Keratinocyte (primary cell): ENCODE results near the gene GRIA1. TPM values are rescaled to one million over a fixed set of nuclear protein-coding genes. Genes with fewer than 3 reads are reported as not detected.

Source experiments
- DNase-seq: peaks from one replicate; pipeline ENCODE4 v3.0.0-alpha.2; 2011; ENCODE audit warnings: low read depth, missing footprints, low spot score
- FAIRE-seq: peaks from 2 replicates; lab custom pipeline; 2011; peaks lifted over from hg19 to GRCh38; lab: Jason Lieb, UNC
- H2AFZ ChIP-seq: 2 replicates; pipeline ENCODE4 v1.6.0; 2012; ENCODE audit warnings: low read length, control low read depth, inconsistent platforms; ENCODE audit not compliant: control insufficient read depth
- H3K27ac ChIP-seq: 2 replicates; pipeline ENCODE4 v1.5.1; 2011; ENCODE audit warnings: low read length; ENCODE audit not compliant: control insufficient read depth, insufficient read depth
- H3K27me3 ChIP-seq: 3 replicates; pipeline ENCODE4 v1.6.0; 2011; ENCODE audit warnings: low read length; ENCODE audit not compliant: control insufficient read depth, insufficient read depth; ENCODE audit errors: extremely low read depth
- H3K36me3 ChIP-seq, 2 experiments: 2 replicates in 1 of 2; 3 replicates in 1 of 2; pipeline ENCODE4 v1.5.1; 2011; ENCODE audit warnings: low read length in 2 of 2, mild to moderate bottlenecking in 1 of 2; ENCODE audit not compliant: control insufficient read depth in 2 of 2, insufficient read depth in 2 of 2; ENCODE audit errors: extremely low read depth in 1 of 2
- H3K4me1 ChIP-seq: 3 replicates; pipeline ENCODE4 v1.5.1; 2011; ENCODE audit warnings: low read length; ENCODE audit not compliant: control insufficient read depth, insufficient read depth; ENCODE audit errors: extremely low read depth
- H3K4me2 ChIP-seq: 3 replicates; pipeline ENCODE4 v1.6.0; 2011; ENCODE audit warnings: low read depth, low read length; ENCODE audit not compliant: control insufficient read depth, insufficient read depth; ENCODE audit errors: extremely low read depth
- H3K4me3 ChIP-seq, 3 experiments: fragments of 200-600 bp in 1 of 3; sonication (generic) in 1 of 3; 2 replicates in 2 of 3; 3 replicates in 1 of 3; pipeline ENCODE4 v1.5.1; 2011 to 2016; ENCODE audit warnings: low read length in 3 of 3, mild to moderate bottlenecking in 3 of 3, control low read depth in 2 of 3, inconsistent platforms in 1 of 3, low read depth in 1 of 3, mixed read lengths in 1 of 3, mixed run types in 1 of 3, moderate library complexity in 1 of 3; ENCODE audit not compliant: control insufficient read depth in 2 of 3, insufficient read depth in 2 of 3; ENCODE audit errors: extremely low read depth in 1 of 3
- H3K79me2 ChIP-seq: 2 replicates; pipeline ENCODE4 v1.6.0; 2012; ENCODE audit warnings: low read length; ENCODE audit not compliant: control insufficient read depth, insufficient read depth
- H3K9ac ChIP-seq: 3 replicates; pipeline ENCODE4 v1.6.0; 2011; ENCODE audit warnings: low read length; ENCODE audit not compliant: control insufficient read depth, insufficient read depth; ENCODE audit errors: extremely low read depth
- H3K9me1 ChIP-seq: 3 replicates; pipeline ENCODE4 v1.6.0; 2011; ENCODE audit warnings: low read length; ENCODE audit not compliant: control insufficient read depth, insufficient read depth; ENCODE audit errors: extremely low read depth
- H3K9me3 ChIP-seq: 2 replicates; pipeline ENCODE4 v1.5.1; 2012; ENCODE audit warnings: low read depth, low read length; ENCODE audit not compliant: control insufficient read depth
- H4K20me1 ChIP-seq: 3 replicates; pipeline ENCODE4 v1.6.0; 2011; ENCODE audit warnings: low read length; ENCODE audit not compliant: control insufficient read depth, insufficient read depth; ENCODE audit errors: extremely low read depth
- CTCF ChIP-seq, 3 experiments: IDR thresholded peaks in 1 of 3; conservative IDR thresholded peaks in 1 of 3; optimal IDR thresholded peaks in 1 of 3; 2 replicates in 2 of 3; 3 replicates in 1 of 3; pipeline versions ENCODE3 to v1.5.1; 2011; ENCODE audit warnings: low read length in 3 of 3, mild to moderate bottlenecking in 3 of 3, moderate library complexity in 2 of 3, control low read depth in 1 of 3, inconsistent platforms in 1 of 3; ENCODE audit not compliant: insufficient read depth in 2 of 3; ENCODE audit errors: extremely low read depth in 1 of 3
- EZH2 ChIP-seq: IDR thresholded peaks from one replicate; pipeline ENCODE4 v1.6.1; 2012; ENCODE audit warnings: inconsistent platforms, mild to moderate bottlenecking, low read length, moderate library complexity
- dilution Hi-C: fragments of 300-500 bp; cut with MboI; formaldehyde crosslinking; loops from one replicate; pipeline ENCODE4 v1.7.0; 2020; ENCODE audit warnings: low sequenced_read_pairs; ENCODE audit not compliant: extremely low pct_ligation_motif_present
- polyA plus RNA-seq, 5 experiments: library from polyadenylated mRNA; depleted of rRNA in 3 of 5; stranded (reverse) in 3 of 5; stranded (forward) in 1 of 5; unstranded in 1 of 5; fragments of >200 nt; gene quantifications; 1 replicate in 1 of 5; 2 replicates in 3 of 5; 3 replicates in 1 of 5; pipeline versions ENCODE4 v1.2.1 to v1.2.3, GENCODE V29; 2011 to 2012; ENCODE audit warnings: missing spikeins in 2 of 5, low read depth in 1 of 5, low replicate concordance in 1 of 5

The GRIA1 gene
- polyA plus RNA-seq, 1 donor (not counting 4 experiments of a cell fraction or from before 2014, with no cell fraction given): not detected

- no peaks in the 10 kb centered on the region for H4K20me1 ChIP-seq
- FAIRE-seq (no peak), DNase-seq (no peak)
- H3K9me3 ChIP-seq: no peaks in the 10 kb centered on the region
- H3K9me1 ChIP-seq: no peaks in the 10 kb centered on the region
- dilution Hi-C loops: no loop called here
- H2AFZ ChIP-seq: no peak overlapping the region
- no peak overlapping the region for H3K27ac ChIP-seq
- TF ChIP-seq CTCF (optimal IDR thresholded peaks at IDR 0.05 in 1 of 3, IDR thresholded peaks at IDR 0.05 in 1 of 3, conservative IDR thresholded peaks at IDR 0.05 in 1 of 3; ENCODE audit: extremely low read depth in 1 of 3, insufficient read depth in 2 of 3, low read length in 3 of 3) (peak; percentile 15 to 71 (median 42)), EZH2 (no peak)
- no peaks in the 10 kb centered on the region for H3K27me3 ChIP-seq
- H3K36me3 ChIP-seq: no peaks in the 10 kb centered on the region
- no peaks in the 10 kb centered on the region for H3K79me2 ChIP-seq
- no peak overlapping the region for H3K4me3 ChIP-seq
- no peak overlapping the region for H3K9ac ChIP-seq
- no peak overlapping the region for H3K4me2 ChIP-seq
- no peaks in the 10 kb centered on the region for H3K4me1 ChIP-seq
Observed at GRCh38 chr5:153827397-153827796, 336.9 kb downstream of the GRIA1 start.

GRCh38 chr5:153829510-153830065 is 339.1 kb downstream of the GRIA1 start:
- no peaks in the 10 kb centered on the region for H3K4me1 ChIP-seq
- no peak overlapping the region for H3K9ac ChIP-seq

More at GRCh38 chr5:153829510-153830065, 339.1 kb downstream of the GRIA1 start:
- Histone ChIP-seq H3K4me3 (no peak overlapping the region), H3K27me3 (no peaks in the 10 kb centered on the region), H2AFZ (no peak overlapping the region), H3K79me2 (no peaks in the 10 kb centered on the region), H3K27ac (no peak overlapping the region), H3K4me2 (no peak overlapping the region), H3K9me1 (no peaks in the 10 kb centered on the region), H3K9me3 (no peaks in the 10 kb centered on the region), H4K20me1 (no peaks in the 10 kb centered on the region), H3K36me3 (no peaks in the 10 kb centered on the region)
- DNase-seq (no peak), FAIRE-seq (no peak)
- TF ChIP-seq CTCF (optimal IDR thresholded peaks at IDR 0.05 in 1 of 3, IDR thresholded peaks at IDR 0.05 in 1 of 3, conservative IDR thresholded peaks at IDR 0.05 in 1 of 3; ENCODE audit: extremely low read depth in 1 of 3, insufficient read depth in 2 of 3, low read length in 3 of 3): no peak
- TF ChIP-seq EZH2: no peak
- dilution Hi-C loops: no loop called here
